GM12872 (cell line): ENCODE data around the gene SRP9.

ENCODE experiments used
- TF ChIP-seq, protein P1 (sequence below): IDR thresholded peaks from 3 replicates; pipeline ENCODE4 v1.5.1; 2011; ENCODE audit warnings: low read depth, mild to moderate bottlenecking, low read length, moderate library complexity; ENCODE audit not compliant: insufficient read depth

SRP9 gene

DNA sequence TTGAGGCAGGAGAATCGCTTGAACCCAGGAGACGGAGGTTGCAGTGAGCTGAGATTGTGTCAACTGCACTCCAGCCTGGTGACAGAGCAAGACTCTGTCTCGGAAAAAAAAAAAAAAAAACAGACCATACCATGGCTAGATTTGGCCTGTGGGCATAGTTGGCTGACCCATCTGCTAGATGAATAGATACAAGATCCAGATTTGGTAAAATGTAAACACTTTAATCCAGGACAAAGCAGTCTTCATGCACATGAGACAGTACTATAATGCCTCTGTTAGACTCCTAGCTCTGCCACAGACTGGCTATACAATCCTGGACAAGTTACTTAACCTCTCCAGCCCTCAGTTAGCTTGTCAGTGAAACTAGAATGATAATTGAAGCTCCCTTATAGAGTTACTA, 27.9 kb upstream of the SRP9 start:
- TF ChIP-seq, protein P1, sequence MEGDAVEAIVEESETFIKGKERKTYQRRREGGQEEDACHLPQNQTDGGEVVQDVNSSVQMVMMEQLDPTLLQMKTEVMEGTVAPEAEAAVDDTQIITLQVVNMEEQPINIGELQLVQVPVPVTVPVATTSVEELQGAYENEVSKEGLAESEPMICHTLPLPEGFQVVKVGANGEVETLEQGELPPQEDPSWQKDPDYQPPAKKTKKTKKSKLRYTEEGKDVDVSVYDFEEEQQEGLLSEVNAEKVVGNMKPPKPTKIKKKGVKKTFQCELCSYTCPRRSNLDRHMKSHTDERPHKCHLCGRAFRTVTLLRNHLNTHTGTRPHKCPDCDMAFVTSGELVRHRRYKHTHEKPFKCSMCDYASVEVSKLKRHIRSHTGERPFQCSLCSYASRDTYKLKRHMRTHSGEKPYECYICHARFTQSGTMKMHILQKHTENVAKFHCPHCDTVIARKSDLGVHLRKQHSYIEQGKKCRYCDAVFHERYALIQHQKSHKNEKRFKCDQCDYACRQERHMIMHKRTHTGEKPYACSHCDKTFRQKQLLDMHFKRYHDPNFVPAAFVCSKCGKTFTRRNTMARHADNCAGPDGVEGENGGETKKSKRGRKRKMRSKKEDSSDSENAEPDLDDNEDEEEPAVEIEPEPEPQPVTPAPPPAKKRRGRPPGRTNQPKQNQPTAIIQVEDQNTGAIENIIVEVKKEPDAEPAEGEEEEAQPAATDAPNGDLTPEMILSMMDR, result no peak

DNA sequence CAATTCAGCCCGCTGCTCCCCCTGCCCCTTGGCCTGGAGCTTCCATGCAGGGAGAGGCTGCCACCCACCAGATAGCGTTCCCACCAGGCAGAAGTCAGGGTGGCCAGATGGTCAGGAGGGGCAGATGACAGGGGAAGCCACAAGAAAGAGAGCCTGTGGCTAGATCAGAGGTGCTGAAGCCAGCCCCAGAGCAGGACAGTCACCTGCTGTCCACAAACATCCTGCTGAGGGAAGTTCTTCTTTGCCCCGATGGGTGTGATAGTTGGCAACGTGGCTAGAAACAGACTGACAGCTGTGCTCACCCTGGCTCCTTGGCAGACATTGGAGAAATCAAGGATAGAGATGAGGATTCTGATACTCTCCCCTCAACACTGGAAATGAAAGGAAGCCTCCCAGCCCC, 27.2 kb upstream of the SRP9 start:
- TF ChIP-seq, protein P1, result no peak

DNA sequence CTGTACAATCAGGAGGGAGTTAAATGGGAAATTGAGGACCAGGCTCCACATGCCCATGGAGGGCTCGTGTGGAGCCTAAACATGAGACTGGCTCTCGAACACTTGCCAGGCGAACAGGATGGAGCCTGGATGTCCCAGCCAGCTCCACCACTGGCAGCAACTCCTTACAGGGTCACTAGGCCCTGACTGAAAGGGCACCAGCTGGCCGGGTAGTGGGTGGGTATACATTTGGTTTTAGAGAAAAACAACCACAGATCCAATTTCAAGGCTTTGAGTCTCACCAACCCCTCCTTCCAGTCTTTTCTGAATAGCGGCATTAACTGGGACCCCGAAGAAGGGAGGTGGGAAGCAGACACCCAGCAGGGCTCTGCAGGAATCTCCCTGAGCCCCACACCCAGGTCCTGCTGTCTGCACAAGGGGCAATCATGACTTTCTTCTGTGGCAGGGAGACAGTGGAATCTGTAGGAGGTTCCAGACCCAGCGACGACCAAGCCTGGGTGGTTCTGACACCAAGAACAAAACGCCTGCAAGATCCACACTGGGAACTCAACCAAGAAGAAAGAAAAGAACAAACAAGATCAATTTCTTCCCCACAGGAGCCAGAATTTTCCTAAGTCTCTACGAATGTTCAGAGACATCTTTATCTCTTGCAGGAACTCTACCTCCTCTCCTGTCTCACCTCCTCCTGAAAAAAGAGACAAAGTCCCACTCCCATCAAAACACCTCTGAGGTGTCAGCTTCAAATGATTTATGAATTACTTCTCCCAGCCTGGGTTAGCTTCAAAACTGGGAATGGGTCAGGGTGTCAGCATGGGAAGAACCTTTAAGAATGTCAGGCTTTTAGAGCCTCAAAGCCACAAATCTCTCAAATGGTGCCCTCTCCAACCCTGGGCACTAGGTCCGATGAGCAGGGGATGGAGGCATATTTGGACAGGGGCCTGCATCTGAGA, 26.5 kb upstream of the SRP9 start:
- TF ChIP-seq, protein P1, result no peak

DNA sequence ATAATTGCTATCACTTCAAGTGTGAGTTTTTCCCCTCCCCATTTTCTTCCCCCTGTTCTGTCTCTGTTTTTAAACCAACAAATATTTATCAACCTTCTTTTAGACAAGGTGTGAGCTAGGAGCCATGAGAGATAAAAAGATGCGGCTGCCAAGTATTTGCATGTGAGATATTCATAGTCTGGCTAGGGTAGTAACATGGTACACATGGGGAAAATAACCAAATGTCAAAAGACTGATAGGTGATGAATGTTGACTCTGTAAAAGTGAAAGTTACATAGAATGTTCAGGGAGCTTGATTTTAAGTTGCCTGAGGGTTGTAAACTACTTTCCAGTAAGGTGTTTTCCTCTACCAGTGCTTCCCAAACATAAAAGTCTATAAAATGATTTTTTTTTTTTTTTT, 25.4 kb upstream of the SRP9 start:
- TF ChIP-seq, protein P1, result no peak

DNA sequence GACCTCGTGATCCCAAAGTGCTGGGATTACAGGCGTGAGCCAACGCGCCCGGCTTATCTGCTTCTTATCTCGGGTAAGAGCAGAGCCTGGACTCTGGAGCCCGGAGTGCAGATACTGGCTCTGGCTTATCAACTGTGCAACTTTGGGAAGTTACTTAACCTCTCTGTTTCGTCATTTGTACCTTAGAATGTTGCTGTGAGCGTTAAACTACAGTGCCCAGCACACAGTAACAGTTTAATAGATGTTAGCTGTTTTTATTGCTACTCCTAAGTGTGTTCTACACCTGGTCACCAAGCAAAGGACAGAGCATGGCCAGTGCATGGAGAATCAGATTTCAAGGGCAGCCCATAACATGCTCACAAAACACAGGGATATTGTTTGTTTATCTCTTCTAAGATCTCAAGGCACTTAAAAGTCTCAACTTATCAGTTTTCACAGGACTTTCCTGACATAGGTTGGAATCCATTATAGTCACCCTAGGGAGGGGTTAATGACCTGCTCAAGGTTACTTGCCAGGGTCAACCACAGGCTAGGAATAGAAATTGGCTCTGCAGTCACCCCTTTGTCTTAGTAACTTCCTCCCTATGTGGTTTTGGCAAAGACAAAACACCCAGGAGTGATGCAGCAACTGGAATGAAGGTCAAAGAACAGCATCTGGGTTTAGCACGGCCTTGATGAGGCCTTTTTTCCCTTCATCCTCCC, 22.5 kb upstream of the SRP9 start:
- TF ChIP-seq, protein P1, result no peak

DNA sequence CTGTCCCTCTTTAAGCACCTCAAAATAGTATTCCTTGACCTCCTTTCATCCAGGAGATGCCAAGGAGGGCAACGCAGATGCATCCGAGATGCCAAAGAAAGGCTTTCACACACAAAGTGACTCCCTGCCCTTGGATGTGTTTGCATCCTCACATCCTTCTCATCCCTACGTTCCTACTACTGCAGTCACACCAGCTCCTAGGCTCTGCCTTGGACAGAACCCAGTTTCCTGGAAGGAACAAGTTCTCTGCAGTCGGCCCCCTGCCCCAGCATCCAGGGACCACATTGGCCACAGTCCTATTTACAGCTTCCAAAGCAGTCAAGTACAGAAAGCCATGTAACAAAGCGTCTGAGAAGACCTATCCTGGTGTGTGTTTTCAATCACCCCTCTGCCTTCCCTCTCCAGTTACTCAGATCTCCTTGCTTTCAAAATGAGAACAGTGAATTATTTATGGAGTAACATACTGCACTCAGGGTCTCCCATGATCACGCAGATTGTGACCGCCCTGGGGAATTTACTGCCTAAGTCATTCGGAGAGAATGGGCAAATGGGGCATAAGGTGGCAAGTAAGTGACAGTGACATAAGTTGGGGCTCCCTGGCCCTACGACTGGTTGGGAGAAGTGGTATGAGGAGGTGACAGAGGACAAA, 21.8 kb upstream of the SRP9 start:
- TF ChIP-seq, protein P1, result no peak

DNA sequence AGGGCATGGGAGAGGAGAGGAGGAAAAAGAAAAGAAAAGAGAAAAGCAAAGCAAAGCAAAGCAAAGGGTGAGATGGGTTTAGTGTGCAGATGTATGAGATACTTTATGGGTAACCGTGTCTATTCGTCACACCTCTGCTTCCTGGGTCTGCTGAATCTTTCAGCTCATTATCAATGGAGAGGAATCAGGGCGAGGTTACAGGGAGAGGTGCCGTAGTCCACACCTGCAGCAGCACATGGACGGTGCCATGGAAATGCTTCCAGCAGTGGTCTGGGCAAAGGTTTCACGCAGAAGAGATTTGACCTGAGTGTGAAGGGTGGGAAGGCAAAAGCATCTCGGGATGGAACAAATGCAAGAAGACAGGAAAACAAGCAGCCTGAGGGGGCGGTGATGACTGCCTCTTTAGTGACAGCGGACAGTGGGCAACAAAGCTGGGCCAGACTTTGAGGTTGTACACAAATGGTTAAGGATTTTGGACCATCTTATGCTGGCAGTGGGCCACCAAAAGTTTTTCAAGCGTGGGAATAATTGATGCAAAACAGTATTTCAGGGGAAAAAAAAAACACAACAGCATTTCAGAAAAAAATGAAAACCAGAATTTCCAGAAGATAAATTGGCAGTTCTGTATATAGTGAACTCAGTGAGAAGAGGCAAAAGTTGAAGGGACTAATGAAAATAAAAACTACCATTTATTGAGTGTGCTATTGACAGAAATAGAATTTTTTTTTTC, 19.5 kb upstream of the SRP9 start:
- TF ChIP-seq, protein P1, result no peak
